ENCODE measurements around the gene GRB2.
A peak's percentile ranks its signal among the peaks of the same experiment; 100 is the strongest.
"Not testable (repeated sequence)": the region's sequence is repeated elsewhere in the genome, so short reads cannot be mapped to it uniquely, and the experiment has no call there.

GRB2 gene

DNA sequence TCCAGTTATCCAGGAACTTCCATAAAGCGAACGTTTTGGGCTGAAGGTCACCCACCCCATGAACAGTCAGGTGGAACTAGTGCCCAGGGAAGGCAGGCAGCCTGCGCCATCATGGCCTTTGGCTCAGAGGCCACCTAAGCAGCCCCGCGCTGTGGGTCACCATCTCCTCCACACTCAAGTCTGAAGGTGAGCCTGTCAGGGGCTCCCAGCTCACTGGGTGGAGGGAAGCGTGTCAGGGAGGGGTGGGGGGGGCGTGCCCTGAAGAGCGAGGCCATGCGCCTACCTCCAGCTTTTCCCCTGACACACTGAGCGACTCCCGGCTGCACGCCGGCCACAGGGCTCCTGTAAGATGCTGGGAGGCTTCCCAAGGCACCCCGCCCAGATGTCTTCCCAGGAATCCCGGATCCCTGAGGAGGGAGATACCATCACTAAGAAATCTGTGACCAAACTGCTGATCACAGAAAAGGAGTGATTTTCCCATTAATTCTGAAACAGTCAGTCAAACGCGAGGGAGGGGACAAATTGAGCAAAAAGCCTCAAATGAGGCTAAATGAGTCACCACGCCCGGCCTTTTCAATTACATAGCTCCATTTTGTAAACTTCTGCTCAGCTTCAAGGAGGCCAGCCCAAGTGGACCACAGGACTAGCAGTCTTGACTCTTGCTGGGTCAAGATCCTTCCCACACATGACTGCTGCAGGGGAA, 89.8 kb downstream of the GRB2 start:
- no peak for DNase-seq

DNA sequence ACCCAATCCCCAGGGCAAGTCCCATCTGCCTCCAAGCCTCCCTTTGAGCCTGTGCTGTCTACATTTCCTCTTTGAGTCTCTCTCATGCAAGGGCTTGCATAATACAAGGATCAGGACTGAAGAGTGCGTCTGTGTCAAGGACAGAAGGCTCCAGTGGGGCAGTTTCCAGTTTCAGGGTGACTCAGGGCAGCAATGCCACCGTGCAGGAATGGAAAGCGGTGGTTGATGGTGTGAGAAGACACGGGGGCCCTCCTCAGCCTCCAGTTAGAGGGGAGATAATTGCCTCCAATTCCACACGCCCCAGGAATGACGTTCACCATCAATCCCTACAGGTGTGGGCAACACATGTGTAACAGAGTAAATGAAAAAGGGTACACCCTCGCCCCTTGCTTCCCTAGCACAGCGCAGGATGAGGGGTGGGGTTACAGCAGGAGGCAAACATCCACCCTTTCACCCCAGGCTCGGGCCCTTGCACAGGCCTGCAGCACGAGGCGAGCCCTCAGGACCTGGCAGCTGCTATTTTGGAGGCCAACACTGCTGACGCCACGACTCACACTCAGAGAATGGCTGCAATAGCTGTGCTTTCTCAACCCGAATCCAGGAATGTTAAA, 91.4 kb downstream of the GRB2 start:
- DNase-seq = peak; percentile 86

DNA sequence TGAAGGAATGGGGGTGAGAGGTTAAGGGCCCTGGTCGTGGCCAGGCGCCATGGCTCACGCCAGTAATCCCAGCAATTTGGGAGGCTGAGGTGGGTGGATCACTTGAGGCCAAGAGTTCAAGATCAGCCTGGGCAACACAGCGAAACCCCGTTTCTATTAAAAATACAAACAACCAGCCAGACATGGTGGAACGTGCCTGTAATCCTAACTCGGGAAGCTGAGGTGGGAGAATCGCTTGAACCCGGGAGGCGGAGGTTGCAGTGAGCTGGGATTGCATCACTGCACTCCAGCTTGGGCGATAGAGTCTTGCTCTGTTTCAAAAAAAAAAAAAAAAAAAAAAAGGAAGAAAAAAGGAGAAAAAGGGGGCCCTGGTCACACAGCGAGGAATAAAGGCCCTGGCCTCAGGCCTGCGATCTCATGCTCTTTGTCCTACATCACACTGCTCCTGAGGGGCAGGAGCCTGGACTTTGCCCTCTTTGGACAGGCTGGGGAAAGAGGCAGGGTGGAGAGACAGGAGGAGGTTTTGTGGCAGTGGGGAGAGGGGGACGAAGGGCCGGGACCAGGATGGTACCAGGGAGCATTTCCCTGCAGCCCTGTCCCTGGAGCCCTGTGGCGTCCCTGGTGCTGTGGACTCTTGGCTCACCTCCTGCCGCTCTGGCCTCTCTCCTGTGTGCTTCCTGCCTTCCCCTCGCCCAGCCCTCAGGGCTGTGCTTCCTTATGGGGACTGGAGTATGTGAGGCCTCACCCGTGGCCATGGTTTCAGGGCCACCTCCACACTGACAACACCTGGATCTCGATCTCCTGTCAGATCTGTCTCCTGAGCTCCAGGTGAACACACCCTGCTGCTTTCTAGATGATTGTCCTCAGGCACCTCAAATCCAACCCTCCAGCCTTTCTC, 96.5 kb downstream of the GRB2 start:
- DNase-seq = no peak

DNA sequence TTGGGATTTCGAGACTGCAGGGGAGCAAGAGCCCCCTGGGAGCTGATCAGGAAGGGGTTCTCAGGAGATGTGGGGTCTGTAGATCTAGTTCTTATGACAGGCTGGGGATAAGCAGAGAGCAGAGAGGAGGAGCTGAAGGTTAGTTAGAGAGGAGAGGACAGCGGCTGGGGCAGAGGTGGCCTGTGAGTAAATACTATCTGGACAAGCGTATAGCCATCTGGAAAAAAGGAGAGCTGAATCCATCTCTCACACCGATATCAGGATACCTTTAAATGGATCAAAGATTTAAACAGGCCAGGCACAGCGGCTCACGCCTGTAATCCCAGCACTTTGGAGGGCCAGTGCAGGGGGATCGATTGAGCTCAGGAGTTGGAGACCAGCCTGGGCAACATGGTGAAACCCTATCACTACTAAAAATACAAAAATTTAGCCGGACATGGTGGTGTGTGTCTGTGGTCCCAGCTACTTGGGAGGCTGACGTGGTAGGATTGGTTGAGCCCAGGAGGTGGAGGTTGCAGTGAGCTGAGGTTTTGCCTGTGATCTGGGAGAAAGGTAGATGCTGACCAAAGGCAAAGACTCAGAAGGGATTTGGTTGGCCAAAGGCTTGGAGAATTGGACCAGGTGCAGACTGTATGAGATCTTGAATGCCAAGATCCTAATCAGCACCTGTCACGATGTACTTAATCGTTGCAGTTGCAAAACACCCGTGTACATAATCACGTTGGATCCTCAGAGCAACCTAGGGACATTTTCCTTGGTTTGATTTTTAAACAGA, 97.3 kb downstream of the GRB2 start:
- no peak for DNase-seq

DNA sequence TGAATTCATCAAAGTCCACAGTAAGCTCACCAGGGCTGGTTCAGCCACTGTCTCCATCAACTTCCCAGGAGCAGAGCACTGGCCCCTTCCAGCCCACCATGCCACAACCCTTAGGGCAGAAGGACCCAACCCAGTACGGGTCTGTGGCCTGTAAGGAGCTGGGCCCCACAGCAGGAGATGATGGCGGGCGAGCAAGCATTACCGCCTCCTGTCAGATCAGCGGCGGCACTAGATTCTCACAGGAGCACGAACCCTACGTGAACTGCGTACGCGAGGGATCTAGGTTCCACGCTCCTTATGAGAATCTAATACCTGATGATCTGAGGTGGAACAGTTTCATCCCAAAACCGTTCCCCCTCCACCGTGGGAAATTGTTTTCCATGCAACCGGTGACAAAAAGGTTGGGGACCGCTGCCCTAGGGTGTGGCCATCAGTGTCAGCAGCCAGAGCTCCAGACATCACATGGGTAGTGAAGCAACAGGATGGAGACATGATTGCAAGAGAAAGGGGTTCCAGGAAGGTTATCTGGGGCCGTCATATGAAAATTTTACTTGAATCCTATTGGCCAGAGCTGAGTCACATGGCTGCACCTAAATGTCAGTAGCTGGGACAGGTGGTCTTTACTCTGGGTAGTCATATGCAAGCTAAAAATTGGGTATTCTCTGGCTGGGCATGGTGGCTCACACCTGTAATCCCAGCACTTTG, 103.8 kb downstream of the GRB2 start:
- DNase-seq = no peak

DNA sequence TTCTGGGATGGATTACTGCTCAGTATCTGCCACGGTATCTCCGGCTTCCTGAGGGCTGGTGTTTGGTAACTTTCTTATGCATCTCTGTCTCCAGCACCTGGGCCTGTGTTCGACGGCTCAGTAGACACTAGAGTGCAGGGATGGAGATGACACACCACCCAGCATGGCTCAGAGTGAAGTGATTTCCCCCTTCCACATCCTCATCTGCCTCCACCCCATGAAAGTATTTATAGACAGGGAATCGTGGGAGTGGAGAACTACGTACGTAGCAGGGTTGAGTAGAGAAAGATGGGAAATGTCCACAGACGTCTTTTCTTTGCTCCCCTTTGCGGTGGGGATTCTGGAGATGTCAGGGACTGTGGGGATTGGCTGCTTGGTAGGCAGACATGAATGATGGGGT, 104.4 kb downstream of the GRB2 start:
- DNase-seq = no peak

DNA sequence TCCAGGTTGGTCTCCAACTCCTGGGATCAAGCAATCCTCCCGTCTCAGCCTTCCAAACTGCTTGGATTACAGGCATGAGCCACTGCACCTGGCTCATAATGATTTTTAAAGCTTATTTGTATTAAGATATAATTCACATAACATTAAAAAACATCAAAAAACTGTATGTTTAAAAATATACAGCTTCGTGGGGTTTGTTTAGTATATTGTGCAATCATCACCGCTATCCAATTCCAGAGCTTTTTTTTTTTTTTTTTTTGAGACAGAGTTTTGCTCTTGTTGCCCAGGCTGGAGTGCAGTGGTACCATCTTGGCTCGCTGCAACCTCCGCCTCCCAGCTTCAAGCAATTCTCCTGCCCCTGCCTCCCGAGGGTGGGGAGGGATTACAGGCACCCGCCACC, 105.2 kb downstream of the GRB2 start:
- no peak for DNase-seq

DNA sequence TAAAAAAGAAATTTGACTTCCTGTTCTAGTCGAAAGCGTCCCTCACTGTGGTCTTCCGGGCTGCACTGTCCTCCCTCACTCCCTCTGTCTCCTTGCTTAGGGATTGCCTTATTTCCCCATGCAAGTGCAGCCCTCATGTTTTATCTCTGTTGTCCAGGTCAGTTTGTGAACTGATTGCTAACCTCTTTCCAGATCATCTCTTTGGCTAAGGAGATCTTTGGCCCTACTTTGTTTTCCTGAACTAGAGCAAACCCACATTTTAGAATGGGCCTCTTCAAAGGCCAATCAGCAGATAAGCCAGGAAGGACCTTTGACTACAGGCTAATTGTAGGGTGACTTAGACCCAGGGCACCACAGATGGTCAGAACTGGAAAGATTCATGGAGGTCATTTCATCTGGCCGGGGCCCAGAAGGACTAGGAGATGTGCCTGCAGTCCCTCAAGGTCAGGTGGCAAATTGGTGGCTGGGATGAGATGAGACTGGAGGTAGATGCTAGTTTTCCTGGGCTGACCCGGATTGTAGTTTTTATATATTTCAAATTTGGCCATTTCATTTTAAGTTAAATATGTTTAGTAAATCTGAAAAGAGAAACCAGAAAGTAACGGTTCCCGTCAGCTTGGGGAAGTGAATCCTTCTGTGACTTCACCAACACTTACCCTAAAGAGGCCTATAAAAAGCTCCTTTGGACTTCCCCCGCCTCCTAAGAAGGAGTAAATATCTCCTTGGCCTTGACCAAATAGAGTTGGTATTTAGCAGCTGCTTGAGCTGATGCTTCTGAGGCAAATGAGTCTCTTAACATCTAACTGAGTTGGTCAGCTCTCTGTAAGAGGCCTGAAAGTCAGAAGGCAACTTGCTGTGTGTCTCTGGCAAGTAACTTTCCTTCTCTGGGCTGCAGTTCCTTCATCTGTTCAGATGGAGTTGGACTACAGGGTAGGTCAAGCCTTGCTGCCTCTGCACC, 110.0 kb downstream of the GRB2 start:
- DNase-seq = peak; percentile 75

DNA sequence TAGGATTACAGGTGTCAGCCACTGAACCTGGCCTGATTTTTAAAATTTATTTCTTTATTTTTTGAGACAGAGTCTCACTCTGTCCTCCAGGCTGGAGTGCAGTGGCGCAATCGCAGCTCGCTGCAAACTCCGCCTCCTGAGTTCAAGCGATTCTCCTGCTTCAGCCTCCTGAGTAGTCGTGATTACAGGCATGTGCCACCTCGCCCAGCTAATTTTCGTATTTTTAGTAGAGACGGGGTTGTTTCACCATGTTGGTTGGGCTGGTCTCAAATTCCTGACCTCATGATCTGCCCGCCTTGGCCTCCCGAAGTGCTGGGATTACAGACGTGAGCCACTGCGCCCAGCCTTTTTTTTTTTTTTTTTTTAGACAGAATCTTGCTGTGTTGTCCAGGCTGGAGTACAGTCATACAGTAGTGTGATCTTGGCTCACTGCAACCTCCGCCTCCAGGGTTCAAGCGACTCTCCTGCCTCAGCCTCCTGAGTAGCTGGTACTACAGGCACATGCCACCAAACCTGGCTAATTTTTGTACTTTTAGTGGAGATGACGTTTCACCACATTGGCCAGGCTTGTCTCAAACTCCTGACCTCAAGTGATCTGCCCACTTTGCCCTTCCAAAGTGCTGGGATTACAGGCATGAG, 112.5 kb downstream of the GRB2 start:
- DNase-seq = not testable (repeated sequence)

DNA sequence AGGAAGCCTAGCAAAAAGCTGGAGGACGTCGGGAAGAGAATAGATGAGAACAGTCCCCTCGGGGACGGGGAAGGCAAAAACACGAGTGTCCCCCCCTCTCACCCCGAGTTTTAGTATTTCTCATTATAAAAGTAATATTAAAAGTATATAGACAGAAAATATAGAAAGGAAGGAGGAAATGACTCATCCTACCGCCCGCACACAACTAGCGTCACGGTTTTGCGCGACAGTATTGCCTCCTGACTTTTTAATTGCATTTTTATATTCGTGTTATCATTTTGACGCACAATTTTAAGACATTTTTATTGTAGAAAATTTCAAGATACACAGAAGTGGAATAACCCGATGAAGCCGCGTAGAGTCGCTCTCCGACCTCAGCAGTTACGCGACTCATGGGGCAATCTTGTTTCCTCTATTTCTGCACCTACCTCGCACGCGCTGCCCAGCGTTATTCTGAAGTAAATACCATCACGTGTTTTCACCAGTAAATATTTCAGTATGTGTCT, 115.6 kb downstream of the GRB2 start:
- DNase-seq = peak; percentile 73

DNA sequence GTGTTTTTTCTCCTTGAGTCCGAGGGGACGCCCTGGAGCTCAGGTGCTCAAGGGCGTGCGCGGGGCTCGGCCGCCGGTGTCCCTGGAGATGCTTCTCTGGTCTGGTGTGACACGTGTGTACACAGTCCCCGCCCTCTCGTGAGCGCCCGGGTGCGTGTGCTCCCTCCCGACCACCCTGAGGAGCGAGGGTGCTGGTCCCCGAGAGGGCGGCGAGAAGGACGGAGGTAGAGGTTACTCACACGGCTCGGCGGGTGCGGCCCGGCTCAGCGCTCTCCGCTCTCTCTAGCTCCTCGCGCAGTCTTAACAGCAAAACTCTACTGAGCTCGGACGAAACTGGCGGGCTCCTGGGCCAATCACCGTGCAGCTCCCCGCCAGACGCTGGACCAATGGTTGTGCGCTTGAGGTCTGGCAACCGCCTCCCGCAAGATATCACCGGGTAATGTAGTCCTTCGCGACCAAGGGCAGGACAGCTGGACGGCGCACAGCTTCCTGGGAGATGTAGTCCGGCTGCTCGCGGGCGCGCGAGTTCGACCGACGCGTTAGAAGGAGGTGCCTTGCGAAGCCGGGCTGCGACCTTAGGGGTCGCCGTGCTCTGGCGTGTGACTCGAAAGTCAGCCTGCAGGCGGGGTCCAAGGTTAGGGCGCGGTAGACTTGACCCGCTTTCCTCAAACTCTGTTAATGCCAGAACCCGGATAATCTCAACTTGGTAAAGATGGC, 116.2 kb downstream of the GRB2 start, which contains the start of gene SLC25A19:
Gene SLC25A19, minus strand, starts transcription at position 319 of the 717 bp plus-strand sequence. CDS start 2,669 bp downstream, outside the sequence.
- DNase-seq = peak; percentile 94

DNA sequence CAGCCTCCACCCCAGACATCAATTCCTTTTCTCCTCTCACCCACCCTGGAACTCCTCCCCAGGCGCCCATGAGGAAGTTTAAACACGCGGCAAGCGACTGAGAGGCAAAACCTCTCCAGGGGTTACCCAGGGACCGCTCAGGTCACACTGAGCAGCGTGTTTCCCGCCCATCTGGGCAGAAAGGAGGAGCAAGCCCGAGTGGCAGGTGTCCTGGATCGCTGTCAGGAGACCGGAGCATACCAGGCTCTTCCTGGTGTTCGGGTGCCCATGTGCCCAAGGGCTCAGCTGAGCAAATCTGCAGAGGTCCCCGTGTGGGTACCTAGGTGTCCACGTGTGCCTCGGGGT, 116.7 kb downstream of the GRB2 start:
- DNase-seq = no peak

DNA sequence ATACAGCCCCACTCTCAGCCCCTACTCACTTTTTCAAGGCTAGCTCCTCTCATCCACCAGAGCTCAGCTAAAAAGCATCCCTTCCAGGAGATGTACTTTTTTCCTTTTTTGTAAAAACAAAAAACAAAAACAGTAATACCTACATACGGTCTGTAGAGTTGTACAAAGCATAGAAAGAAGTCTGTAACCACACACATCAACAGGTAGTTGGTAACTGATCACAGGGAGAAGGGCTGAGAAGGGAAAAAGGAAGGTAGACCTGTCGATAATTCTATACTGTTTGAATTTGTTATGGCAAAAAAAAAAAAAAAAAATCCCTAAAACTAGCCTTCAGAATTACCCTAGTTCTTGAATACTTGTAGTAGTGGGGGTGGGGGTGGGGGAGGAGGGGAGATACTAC, 117.1 kb downstream of the GRB2 start:
- DNase-seq = no peak

DNA sequence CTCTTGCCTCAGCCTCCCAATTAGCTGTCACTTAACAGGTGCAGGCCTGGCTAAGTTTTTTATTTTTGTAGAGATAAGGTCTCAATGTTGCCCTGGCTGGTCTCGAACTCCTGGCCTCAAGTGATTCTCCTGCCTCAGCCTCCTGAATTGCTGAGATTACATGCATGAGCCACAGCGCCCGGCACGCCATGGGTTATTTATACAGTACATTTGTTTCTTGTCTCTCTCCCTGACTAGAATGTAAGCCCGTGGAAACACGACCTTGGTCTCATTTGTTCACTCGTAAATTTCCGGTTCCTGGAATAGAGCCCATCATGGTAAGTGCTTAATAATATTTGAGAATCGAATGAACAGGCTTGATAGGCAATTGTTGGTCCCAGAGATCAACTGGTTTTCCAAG, 118.3 kb downstream of the GRB2 start:
- DNase-seq = no peak

DNA sequence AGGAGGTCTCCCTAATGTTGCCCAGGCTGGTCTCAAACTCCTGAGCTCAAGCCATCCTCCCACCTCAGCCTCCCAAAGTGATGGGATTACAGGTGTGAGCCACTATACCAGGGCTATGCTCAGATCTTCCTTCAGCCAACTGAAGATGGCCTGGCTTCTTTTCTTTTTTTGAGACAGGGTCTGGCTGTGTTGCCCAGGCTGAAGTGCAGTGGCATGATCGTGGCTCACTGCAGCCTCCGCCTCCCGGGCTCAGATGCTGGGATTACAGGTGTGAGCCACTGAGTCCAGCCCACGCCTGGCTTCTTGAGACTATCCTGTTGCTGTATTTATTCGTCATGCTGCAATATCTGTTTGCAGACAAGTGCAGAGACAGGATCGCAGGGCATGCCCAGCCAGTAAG, 120.4 kb downstream of the GRB2 start:
- no peak for DNase-seq

DNA sequence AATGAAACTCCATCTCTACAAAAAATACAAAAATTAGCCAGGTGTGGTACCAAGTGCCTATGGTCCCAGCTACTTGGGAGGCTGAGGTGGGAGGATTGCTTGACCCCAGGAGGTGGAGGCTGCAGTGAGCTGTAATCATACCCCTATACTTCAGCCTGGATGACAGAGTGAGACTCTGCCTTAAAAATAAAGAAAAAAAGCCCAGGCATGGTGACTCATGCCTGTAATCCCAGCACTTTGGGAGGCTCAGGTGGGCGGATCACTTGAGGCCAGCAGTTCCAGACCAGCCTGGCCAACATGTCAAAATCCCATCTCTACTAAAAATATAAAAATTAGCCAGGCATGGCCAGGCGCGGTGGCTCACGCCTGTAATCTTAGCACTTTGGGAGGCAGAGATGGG, 125.3 kb downstream of the GRB2 start:
- DNase-seq = not testable (repeated sequence)

DNA sequence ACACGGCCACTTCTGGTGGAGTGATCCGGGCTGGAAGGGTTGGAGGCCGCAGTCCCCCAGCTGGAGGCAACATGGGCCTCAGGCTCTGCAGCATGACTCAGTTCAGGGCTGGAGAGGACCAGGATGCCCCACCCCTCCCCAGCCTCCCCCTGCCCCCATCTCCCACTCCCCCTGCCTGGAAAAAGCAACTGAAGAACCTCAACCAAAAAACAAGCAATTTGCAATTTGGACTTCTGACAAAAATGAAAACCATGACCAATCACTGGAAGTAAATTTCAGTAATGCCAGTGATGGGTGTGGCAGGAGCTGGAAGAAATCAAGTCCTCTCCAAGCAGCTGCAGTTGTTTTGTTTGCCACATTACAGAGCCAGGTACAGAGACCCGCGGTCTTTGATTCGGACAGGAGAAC, 127.8 kb downstream of the GRB2 start:
- DNase-seq = no peak

DNA sequence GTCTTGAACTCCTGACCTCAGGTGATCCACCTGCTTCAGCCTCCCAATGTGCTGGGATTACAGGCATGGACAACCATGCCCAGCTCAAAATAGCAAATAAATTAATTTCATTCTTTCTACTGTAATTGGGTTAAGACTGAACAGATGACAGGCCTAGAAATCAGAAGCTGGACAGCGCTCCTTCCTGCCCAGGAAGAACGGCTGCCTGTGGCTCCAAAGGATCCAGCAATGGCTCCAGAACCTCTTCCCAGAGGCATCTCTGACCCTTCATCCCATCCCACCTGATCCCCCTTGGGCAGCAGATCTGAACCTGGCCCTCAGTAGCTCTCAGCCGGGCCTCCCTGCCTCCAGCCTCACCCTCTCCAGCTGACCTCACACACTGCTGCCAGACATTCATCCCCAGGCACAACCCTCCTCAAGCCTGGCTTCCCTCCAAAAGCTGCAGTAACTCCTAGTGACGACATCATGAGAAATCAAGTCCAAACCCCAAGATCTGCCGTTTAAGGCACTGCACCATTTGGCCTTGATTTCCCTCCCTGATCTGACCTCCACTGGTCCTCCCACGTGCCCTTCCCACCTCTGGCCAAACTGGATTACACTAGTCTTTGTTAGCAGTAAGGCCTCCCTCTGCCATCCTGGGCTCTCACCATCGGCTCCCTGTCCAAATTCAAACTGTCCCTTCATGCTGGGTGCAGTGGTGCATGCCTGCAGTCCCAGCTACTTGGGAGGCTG, 131.3 kb downstream of the GRB2 start:
- DNase-seq = no peak

DNA sequence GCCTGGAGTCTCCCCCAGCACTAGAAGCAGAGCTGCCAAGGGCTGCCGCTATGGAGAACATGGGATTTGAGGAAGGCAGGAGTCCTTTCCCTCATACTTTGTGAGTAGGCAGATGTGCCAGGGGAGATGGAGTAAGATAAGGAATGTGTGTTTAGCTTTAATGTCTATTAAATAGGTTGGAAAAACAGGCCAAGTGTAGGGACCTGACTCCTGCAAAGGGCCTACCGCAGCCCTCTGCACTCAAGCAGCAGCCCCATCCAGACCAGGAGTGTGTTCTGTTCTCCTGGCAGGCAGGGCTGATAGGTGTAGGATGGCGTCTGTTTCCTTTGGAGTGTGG, 132.7 kb downstream of the GRB2 start:
- DNase-seq = no peak

Measured in SIG-M5 (cell line).